A549 (cell line): ENCODE measurements around the gene NGB. TPM values are rescaled to one million over a fixed set of nuclear protein-coding genes. Genes with fewer than 3 reads are reported as not detected.
A peak's percentile ranks its signal among the peaks of the same experiment; 100 is the strongest.

ENCODE experiments used
- ATAC-seq, 2 experiments: fragments of 200-7000 bp in 1 of 2; fragments of >200 bp in 1 of 2; cut with Nextera tagmentation in 1 of 2; cut with Tn5 transposase in 1 of 2; 3 replicates each; pipeline versions ENCODE4 v1.8.0 to v1.9.1; 2018 to 2020; ENCODE audit warnings: mild to moderate bottlenecking in 1 of 2, moderate library complexity in 1 of 2
- CTCF ChIA-PET: fragments of 300-600 bp; sonication (Branson Sonifier 250); formaldehyde crosslinking; extraction: SDS; loops from one replicate; lab custom pipeline; 2021; ENCODE audit warnings: antibody characterized with exemption, inconsistent platforms; lab: Yijun Ruan, JAX
- POLR2A ChIA-PET: fragments of 350-600 bp; formaldehyde crosslinking; extraction: SDS; loops from one replicate; lab custom pipeline; 2021; ENCODE audit warnings: antibody characterized with exemption, inconsistent platforms; lab: Yijun Ruan, JAX
- DNase-seq, 2 experiments: peaks; one replicate each; pipeline versions ENCODE4 v3.0.0 to v3.0.0-alpha.2; 2011 to 2016; ENCODE audit warnings: low read depth in 1 of 2, low spot score in 1 of 2
- FAIRE-seq: peaks from 2 replicates; lab custom pipeline; 2011; peaks lifted over from hg19 to GRCh38; lab: Jason Lieb, UNC
- H3K27ac ChIP-seq, 2 experiments: fragments of >200 bp; sonication (Bioruptor Twin); formaldehyde crosslinking; 3 replicates each; pipeline ENCODE4 v1.5.1; 2016 to 2017
- H3K4me1 ChIP-seq: fragments of >200 bp; sonication (Bioruptor Twin); formaldehyde crosslinking; 3 replicates; pipeline ENCODE4 v1.6.1; 2016
- H3K4me2 ChIP-seq: fragments of >200 bp; sonication (Bioruptor Twin); formaldehyde crosslinking; 3 replicates; pipeline ENCODE4 v1.6.1; 2016
- H3K4me3 ChIP-seq: fragments of >200 bp; sonication (Bioruptor Twin); formaldehyde crosslinking; 3 replicates; pipeline ENCODE4 v1.5.1; 2016
- H3K9me3 ChIP-seq: fragments of >200 bp; sonication (Bioruptor Twin); formaldehyde crosslinking; 3 replicates; pipeline ENCODE4 v1.6.1; 2016
- BHLHE40 ChIP-seq: IDR thresholded peaks from 2 replicates; pipeline ENCODE4 v1.6.1; 2012; ENCODE audit warnings: low read depth, low read length, inconsistent platforms
- EHMT2 ChIP-seq: fragments of 200-600 bp; sonication (generic); IDR thresholded peaks from 2 replicates; pipeline ENCODE4 v1.6.1; 2016; ENCODE audit warnings: antibody characterized with exemption, low read depth, mild to moderate bottlenecking, moderate library complexity
- EP300 ChIP-seq, 2 experiments: fragments of >200 bp; sonication (Bioruptor Twin); formaldehyde crosslinking; IDR thresholded peaks; 2 replicates in 1 of 2; 3 replicates in 1 of 2; pipeline ENCODE4 v1.6.1; 2016 to 2017
- ESRRA ChIP-seq: fragments of 150-350 bp; IDR thresholded peaks from 2 replicates; pipeline ENCODE4 v1.6.1; 2014; ENCODE audit warnings: mild to moderate bottlenecking, low read length, borderline replicate concordance
- HDAC2 ChIP-seq: fragments of 200-600 bp; sonication (generic); IDR thresholded peaks from 2 replicates; pipeline ENCODE4 v1.6.1; 2016
- HOXA7 ChIP-seq: fragments of 250-450 bp; sonication (Bioruptor Pico); IDR thresholded peaks from 2 replicates; pipeline ENCODE4 v1.5.0; 2020; ENCODE audit warnings: mild to moderate bottlenecking, moderate library complexity
- HOXB5 ChIP-seq: fragments of 250-450 bp; sonication (Bioruptor Pico); IDR thresholded peaks from 2 replicates; pipeline ENCODE4 v1.5.0; 2020; ENCODE audit warnings: mild to moderate bottlenecking, moderate library complexity
- JUN ChIP-seq, 2 experiments: fragments of >200 bp; sonication (Bioruptor Twin); formaldehyde crosslinking; IDR thresholded peaks; 2 replicates in 1 of 2; 3 replicates in 1 of 2; pipeline ENCODE4 v1.6.1; 2016 to 2017
- KDM5A ChIP-seq: fragments of 200-600 bp; sonication (generic); IDR thresholded peaks from 2 replicates; pipeline ENCODE4 v1.6.1; 2016; ENCODE audit warnings: antibody characterized with exemption, mild to moderate bottlenecking
- NFE2L2 ChIP-seq: fragments of 150-350 bp; conservative IDR thresholded peaks from 2 replicates; pipeline ENCODE4 v1.6.1; 2014; ENCODE audit warnings: low read length
- POLR2AphosphoS2 ChIP-seq: conservative IDR thresholded peaks from 2 replicates; pipeline ENCODE4 v1.6.1; 2012; ENCODE audit warnings: low read length, improper control_type of control experiment, inconsistent platforms
- RAD21 ChIP-seq, 2 experiments: fragments of >200 bp in 1 of 2; sonication (Bioruptor Twin) in 1 of 2; formaldehyde crosslinking in 1 of 2; IDR thresholded peaks in 1 of 2; conservative IDR thresholded peaks in 1 of 2; 2 replicates in 1 of 2; 3 replicates in 1 of 2; pipeline ENCODE4 v1.6.1; 2012 to 2018; ENCODE audit warnings: inconsistent platforms in 1 of 2
- RFX5 ChIP-seq: fragments of 450-650 bp; IDR thresholded peaks from 2 replicates; pipeline ENCODE4 v1.7.1; 2014; ENCODE audit warnings: antibody characterized with exemption, mild to moderate bottlenecking, moderate library complexity
- RNF2 ChIP-seq: fragments of 200-600 bp; sonication (generic); IDR thresholded peaks from 2 replicates; pipeline ENCODE4 v1.6.1; 2016; ENCODE audit warnings: low read depth, mild to moderate bottlenecking, antibody characterized with exemption, moderate library complexity, borderline replicate concordance
- TFCP2L1 ChIP-seq: fragments of 250-450 bp; sonication (Bioruptor Pico); IDR thresholded peaks from 2 replicates; pipeline ENCODE4 v1.5.0; 2021; ENCODE audit warnings: mild to moderate bottlenecking
- TP53 ChIP-seq: fragments of 250-450 bp; sonication (Bioruptor Pico); IDR thresholded peaks from 2 replicates; pipeline ENCODE4 v1.5.0; 2021; ENCODE audit warnings: mild to moderate bottlenecking, moderate library complexity
- ZC3H11A ChIP-seq: fragments of 450-650 bp; IDR thresholded peaks from 2 replicates; pipeline ENCODE4 v1.6.1; 2014; ENCODE audit warnings: antibody characterized with exemption, mild to moderate bottlenecking
- ZFP36 ChIP-seq: fragments of 450-650 bp; IDR thresholded peaks from 2 replicates; pipeline ENCODE4 v1.6.1; 2014; ENCODE audit warnings: borderline replicate concordance; ENCODE audit not compliant: partially characterized antibody
- WGBS: methylation state at CpG from one replicate; pipeline ENCODE4 v1.1.6; 2017; ENCODE audit errors: missing lambda C conversion rate; 5-methylcytosine and 5-hydroxymethylcytosine counted together
- polyA plus RNA-seq, 4 experiments: library from polyadenylated mRNA; depleted of rRNA in 3 of 4; stranded (reverse); fragments of >200 nt; fragmentation: RNase III in 1 of 4; extraction: RNeasy Plus Mini Kit Qiagen cat#74134 plus additional on column Dnase treatment in 1 of 4; gene quantifications; 2 replicates in 3 of 4; 3 replicates in 1 of 4; pipeline ENCODE4 v1.2.3, GENCODE V29; 2011 to 2017
- TF ChIP-seq, protein P1 (sequence below): fragments of 250-450 bp; sonication (Bioruptor Pico); IDR thresholded peaks from 2 replicates; pipeline ENCODE4 v1.5.0; 2020; ENCODE audit warnings: low read depth, mild to moderate bottlenecking, moderate library complexity
- TF ChIP-seq, protein P2 (sequence below): fragments of 150-350 bp; IDR thresholded peaks from 2 replicates; pipeline ENCODE4 v1.6.1; 2014; ENCODE audit warnings: low read depth, mild to moderate bottlenecking, low read length
- TF ChIP-seq, protein P3 (sequence below): fragments of >200 bp; sonication (Bioruptor Twin); formaldehyde crosslinking; IDR thresholded peaks from 3 replicates; pipeline ENCODE4 v1.5.1; 2016
- TF ChIP-seq, protein P4 (sequence below): fragments of 200-600 bp; sonication (generic); IDR thresholded peaks from 2 replicates; pipeline ENCODE4 v1.6.1; 2016; ENCODE audit warnings: antibody characterized with exemption, mild to moderate bottlenecking, moderate library complexity
- TF ChIP-seq, protein P5 (sequence below): IDR thresholded peaks from 2 replicates; pipeline ENCODE4 v1.6.1; 2012; ENCODE audit warnings: low read depth, borderline replicate concordance
- TF ChIP-seq, protein P6 (sequence below): fragments of 450-650 bp; IDR thresholded peaks from 2 replicates; pipeline ENCODE4 v1.6.1; 2014; ENCODE audit warnings: antibody characterized with exemption

The NGB gene
- polyA plus RNA-seq, 2 of the 4 experiments (the other 2 are of a cell fraction), result not detected

DNA sequence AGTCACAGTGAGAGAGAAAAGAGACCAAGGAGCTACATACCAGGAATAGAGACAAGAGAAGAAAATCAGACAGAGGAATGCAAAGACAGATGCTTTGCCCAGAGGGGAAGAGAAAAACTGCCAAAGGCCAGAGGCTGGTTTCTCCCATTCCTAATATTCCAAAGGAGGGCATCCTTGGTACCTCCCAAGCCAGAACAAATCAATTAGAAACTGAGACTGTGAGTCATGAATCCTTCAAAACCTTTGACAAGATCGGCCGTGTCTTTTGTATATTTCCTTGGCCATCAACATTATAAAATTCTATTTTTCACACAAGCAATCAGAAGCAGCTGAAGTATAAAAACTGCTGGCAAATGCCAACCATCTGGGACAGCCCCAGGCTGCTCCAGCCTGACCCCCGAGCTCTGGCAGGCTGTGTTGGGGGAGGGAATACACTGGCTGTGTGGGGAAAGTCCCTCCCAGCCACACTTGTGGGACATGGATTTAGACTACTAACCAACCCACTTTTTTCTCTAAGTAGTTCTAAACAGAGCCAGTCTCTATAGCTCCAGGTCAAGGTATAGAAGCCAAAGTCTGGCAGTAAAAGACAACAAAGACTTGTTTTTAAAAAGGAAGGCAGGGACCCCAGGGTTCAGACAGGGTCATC, 36.0 kb upstream of the NGB start:
- CTCF ChIA-PET, result interaction anchor here (0.9 to 19.2 kb wide), 6 partner anchors 5 to 434 kb away, joined by 3 to 622 read pairs (median 4); no protein-coding TSS in a partner anchor
- WGBS, result 17% methylated on average over 3 of the region's 3 CpGs
- no peak for TF ChIP-seq TP53 (CRISPR knock-in tag)
- TF ChIP-seq, protein P1, sequence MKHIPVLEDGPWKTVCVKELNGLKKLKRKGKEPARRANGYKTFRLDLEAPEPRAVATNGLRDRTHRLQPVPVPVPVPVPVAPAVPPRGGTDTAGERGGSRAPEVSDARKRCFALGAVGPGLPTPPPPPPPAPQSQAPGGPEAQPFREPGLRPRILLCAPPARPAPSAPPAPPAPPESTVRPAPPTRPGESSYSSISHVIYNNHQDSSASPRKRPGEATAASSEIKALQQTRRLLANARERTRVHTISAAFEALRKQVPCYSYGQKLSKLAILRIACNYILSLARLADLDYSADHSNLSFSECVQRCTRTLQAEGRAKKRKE (CRISPR knock-in tag), result no peak
- TF ChIP-seq TFCP2L1 (CRISPR knock-in tag), result no peak
- no peak for TF ChIP-seq EP300 (IDR thresholded peaks at IDR 0.05)
- no peak for TF ChIP-seq HOXA7 (CRISPR knock-in tag)
- TF ChIP-seq JUN (IDR thresholded peaks at IDR 0.05), result no peak
- no peak for TF ChIP-seq HDAC2
- TF ChIP-seq RNF2, result no peak
- TF ChIP-seq, protein P2, sequence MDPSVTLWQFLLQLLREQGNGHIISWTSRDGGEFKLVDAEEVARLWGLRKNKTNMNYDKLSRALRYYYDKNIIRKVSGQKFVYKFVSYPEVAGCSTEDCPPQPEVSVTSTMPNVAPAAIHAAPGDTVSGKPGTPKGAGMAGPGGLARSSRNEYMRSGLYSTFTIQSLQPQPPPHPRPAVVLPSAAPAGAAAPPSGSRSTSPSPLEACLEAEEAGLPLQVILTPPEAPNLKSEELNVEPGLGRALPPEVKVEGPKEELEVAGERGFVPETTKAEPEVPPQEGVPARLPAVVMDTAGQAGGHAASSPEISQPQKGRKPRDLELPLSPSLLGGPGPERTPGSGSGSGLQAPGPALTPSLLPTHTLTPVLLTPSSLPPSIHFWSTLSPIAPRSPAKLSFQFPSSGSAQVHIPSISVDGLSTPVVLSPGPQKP, result no peak
- TF ChIP-seq ESRRA, result no peak
- no peak for TF ChIP-seq ZC3H11A
- TF ChIP-seq BHLHE40, result no peak
- TF ChIP-seq RFX5, result no peak
- TF ChIP-seq, protein P3, sequence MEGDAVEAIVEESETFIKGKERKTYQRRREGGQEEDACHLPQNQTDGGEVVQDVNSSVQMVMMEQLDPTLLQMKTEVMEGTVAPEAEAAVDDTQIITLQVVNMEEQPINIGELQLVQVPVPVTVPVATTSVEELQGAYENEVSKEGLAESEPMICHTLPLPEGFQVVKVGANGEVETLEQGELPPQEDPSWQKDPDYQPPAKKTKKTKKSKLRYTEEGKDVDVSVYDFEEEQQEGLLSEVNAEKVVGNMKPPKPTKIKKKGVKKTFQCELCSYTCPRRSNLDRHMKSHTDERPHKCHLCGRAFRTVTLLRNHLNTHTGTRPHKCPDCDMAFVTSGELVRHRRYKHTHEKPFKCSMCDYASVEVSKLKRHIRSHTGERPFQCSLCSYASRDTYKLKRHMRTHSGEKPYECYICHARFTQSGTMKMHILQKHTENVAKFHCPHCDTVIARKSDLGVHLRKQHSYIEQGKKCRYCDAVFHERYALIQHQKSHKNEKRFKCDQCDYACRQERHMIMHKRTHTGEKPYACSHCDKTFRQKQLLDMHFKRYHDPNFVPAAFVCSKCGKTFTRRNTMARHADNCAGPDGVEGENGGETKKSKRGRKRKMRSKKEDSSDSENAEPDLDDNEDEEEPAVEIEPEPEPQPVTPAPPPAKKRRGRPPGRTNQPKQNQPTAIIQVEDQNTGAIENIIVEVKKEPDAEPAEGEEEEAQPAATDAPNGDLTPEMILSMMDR, result no peak
- TF ChIP-seq, protein P4, sequence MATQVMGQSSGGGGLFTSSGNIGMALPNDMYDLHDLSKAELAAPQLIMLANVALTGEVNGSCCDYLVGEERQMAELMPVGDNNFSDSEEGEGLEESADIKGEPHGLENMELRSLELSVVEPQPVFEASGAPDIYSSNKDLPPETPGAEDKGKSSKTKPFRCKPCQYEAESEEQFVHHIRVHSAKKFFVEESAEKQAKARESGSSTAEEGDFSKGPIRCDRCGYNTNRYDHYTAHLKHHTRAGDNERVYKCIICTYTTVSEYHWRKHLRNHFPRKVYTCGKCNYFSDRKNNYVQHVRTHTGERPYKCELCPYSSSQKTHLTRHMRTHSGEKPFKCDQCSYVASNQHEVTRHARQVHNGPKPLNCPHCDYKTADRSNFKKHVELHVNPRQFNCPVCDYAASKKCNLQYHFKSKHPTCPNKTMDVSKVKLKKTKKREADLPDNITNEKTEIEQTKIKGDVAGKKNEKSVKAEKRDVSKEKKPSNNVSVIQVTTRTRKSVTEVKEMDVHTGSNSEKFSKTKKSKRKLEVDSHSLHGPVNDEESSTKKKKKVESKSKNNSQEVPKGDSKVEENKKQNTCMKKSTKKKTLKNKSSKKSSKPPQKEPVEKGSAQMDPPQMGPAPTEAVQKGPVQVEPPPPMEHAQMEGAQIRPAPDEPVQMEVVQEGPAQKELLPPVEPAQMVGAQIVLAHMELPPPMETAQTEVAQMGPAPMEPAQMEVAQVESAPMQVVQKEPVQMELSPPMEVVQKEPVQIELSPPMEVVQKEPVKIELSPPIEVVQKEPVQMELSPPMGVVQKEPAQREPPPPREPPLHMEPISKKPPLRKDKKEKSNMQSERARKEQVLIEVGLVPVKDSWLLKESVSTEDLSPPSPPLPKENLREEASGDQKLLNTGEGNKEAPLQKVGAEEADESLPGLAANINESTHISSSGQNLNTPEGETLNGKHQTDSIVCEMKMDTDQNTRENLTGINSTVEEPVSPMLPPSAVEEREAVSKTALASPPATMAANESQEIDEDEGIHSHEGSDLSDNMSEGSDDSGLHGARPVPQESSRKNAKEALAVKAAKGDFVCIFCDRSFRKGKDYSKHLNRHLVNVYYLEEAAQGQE, result no peak
- Histone ChIP-seq H3K27ac (peak overlapping the region; percentile 78), H3K4me1 (peaks cover 64% of the 10 kb centered on the region), H3K4me3 (no peak overlapping the region), H3K9me3 (no peaks in the 10 kb centered on the region), H3K4me2 (peak overlapping the region; percentile 55)
- DNase-seq, result no peak
- ATAC-seq, result no peak
- FAIRE-seq, result no peak
- POLR2A ChIA-PET, result interaction anchor here (1.7 kb wide), 1 partner anchor 14 kb away, joined by 10 read pairs; the partner anchor contains the start of genes GSTZ1 and POMT2

DNA sequence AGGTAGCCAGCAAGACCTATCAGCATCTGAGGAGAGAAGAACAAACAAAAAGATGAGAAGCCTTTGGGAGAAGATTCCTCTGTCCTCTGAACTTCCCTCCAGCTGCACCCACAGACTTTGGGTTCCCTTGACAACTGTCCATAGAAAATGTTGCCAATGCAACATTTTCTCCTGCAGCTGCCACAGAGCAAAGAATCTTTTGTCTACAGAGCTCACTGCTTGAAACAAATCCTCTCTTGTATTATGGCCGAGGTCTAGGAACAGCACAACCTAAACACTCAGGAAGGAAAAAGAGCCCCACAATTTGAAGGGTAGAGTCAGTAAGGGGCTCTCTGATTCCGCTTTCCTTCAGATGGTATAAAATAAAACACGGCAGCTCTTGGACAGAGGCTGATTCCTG, 35.4 kb upstream of the NGB start:
- no peak overlapping the region for H3K4me3 ChIP-seq
- peak overlapping the region; percentile 78 for H3K27ac ChIP-seq
- FAIRE-seq, result no peak
- DNase-seq, result no peak
- no peak for ATAC-seq
- POLR2A ChIA-PET, result interaction anchor here (1.7 kb wide), 1 partner anchor 15 kb away, joined by 10 read pairs; the partner anchor contains the start of genes GSTZ1 and POMT2
- WGBS, result 91% methylated on average over 3 of the region's 3 CpGs
- CTCF ChIA-PET, result interaction anchor here (0.9 to 19.2 kb wide), 5 partner anchors 6 to 433 kb away, joined by 3 to 622 read pairs (median 4); no protein-coding TSS in a partner anchor
- H3K9me3 ChIP-seq, result no peaks in the 10 kb centered on the region
- H3K4me2 ChIP-seq, result peak overlapping the region; percentile 55
- peaks cover 68% of the 10 kb centered on the region for H3K4me1 ChIP-seq
- TF ChIP-seq, protein P1 (CRISPR knock-in tag), result no peak
- TF ChIP-seq HOXB5 (CRISPR knock-in tag) (no peak), HDAC2 (no peak), NFE2L2 (no peak), POLR2AphosphoS2 (no peak), ZFP36 (no peak), TP53 (CRISPR knock-in tag) (no peak), EHMT2 (no peak), KDM5A (no peak), ZC3H11A (no peak), RAD21 (conservative IDR thresholded peaks at IDR 0.05 in 1 of 2, IDR thresholded peaks at IDR 0.05 in 1 of 2) (no peak), BHLHE40 (no peak)
- TF ChIP-seq, protein P5, sequence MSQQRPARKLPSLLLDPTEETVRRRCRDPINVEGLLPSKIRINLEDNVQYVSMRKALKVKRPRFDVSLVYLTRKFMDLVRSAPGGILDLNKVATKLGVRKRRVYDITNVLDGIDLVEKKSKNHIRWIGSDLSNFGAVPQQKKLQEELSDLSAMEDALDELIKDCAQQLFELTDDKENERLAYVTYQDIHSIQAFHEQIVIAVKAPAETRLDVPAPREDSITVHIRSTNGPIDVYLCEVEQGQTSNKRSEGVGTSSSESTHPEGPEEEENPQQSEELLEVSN, result no peak
- TF ChIP-seq, protein P6, sequence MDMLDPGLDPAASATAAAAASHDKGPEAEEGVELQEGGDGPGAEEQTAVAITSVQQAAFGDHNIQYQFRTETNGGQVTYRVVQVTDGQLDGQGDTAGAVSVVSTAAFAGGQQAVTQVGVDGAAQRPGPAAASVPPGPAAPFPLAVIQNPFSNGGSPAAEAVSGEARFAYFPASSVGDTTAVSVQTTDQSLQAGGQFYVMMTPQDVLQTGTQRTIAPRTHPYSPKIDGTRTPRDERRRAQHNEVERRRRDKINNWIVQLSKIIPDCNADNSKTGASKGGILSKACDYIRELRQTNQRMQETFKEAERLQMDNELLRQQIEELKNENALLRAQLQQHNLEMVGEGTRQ, result no peak
